DND-41 (cell line): ENCODE data around the gene RNF5.
"Not testable (repeated sequence)": the region's sequence is repeated elsewhere in the genome, so short reads cannot be mapped to it uniquely, and the experiment has no call there.

Experiments
- CTCF ChIP-seq: IDR thresholded peaks from 2 replicates; pipeline ENCODE4 v1.5.1; 2012; ENCODE audit warnings: borderline replicate concordance, low read length, moderate library complexity, mild to moderate bottlenecking; ENCODE audit not compliant: poor library complexity, severe bottlenecking; ENCODE audit errors: extremely low read depth
- EZH2 ChIP-seq: IDR thresholded peaks from 3 replicates; pipeline ENCODE4 v1.6.1; 2012; ENCODE audit warnings: borderline replicate concordance, low read depth, mild to moderate bottlenecking, moderate library complexity, low read length, inconsistent platforms; ENCODE audit not compliant: severe bottlenecking

- not testable (repeated sequence) for TF ChIP-seq EZH2, CTCF
Observed at GRCh38 chr6:32187725-32188380, 9.6 kb downstream of the RNF5 start.
